Endothelial cell of umbilical vein (primary cell): ENCODE data around the gene GKN2.
A peak's percentile ranks its signal among the peaks of the same experiment; 100 is the strongest.

Source experiments
- EZH2 ChIP-seq: IDR thresholded peaks from 2 replicates; pipeline ENCODE4 v1.6.1; 2012; ENCODE audit warnings: borderline replicate concordance, low read depth, mild to moderate bottlenecking, moderate library complexity, low read length, inconsistent platforms; ENCODE audit not compliant: severe bottlenecking
- FOS ChIP-seq: IDR thresholded peaks from 2 replicates; pipeline ENCODE4 v1.6.1; 2011; ENCODE audit warnings: mild to moderate bottlenecking, low read length, moderate library complexity, borderline replicate concordance; ENCODE audit not compliant: insufficient read depth
- GATA2 ChIP-seq: IDR thresholded peaks from 2 replicates; pipeline ENCODE4 v1.7.0; 2011; ENCODE audit warnings: low read depth, mild to moderate bottlenecking, moderate library complexity, mixed read lengths, low read length; ENCODE audit not compliant: insufficient read length, insufficient read depth
- JUN ChIP-seq: IDR thresholded peaks from 2 replicates; pipeline ENCODE4 v1.6.1; 2011; ENCODE audit warnings: borderline replicate concordance, low read depth; ENCODE audit not compliant: insufficient read length, insufficient read depth
- MYC ChIP-seq: IDR thresholded peaks from one replicate; pipeline ENCODE4 v1.6.1; 2011; ENCODE audit warnings: mild to moderate bottlenecking, low read depth, low read length
- POLR2A ChIP-seq: IDR thresholded peaks from 2 replicates; pipeline ENCODE4 v1.6.1; 2012; ENCODE audit warnings: low read depth, mild to moderate bottlenecking, control low read depth, low read length
- POLR2AphosphoS5 ChIP-seq: IDR thresholded peaks from 2 replicates; pipeline ENCODE4 v1.6.1; 2012; ENCODE audit warnings: low read depth, mild to moderate bottlenecking, control low read depth, low read length, moderate library complexity; ENCODE audit not compliant: insufficient read depth
- TF ChIP-seq, protein P1 (sequence below): IDR thresholded peaks from 2 replicates; pipeline ENCODE4 v1.6.1; 2011; ENCODE audit not compliant: insufficient read depth, insufficient read length
- TF ChIP-seq, protein P2 (sequence below), 2 donors: IDR thresholded peaks; 1 replicate in 1 of 2; 2 replicates in 1 of 2; pipeline ENCODE4 v1.5.1; 2011; ENCODE audit warnings: low read length in 2 of 2, mild to moderate bottlenecking in 2 of 2, moderate library complexity in 2 of 2, control low read depth in 1 of 2, inconsistent platforms in 1 of 2, low read depth in 1 of 2; ENCODE audit not compliant: insufficient read depth in 1 of 2; ENCODE audit errors: extremely low read depth in 1 of 2

DNA sequence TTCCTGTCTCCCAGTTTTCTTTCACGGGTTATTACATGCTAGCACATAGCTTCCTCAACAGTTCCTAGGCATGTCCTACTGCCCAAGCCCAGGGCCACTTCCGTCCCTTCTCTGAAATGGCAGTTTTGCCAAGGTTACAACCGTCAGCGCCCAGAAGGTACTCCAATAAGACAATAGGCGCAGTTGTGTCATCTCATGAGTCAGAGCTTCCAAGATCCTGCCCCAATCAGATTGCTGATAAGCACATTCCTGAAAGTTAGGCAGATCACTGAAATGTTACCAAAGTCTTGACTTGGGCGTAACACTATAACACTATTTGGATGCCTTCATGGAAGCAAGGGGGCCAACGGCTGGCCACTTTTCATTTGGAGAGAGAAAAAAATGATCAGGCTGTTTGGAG, 34.2 kb downstream of the GKN2 start:
- no peak for TF ChIP-seq EZH2
- TF ChIP-seq, protein P1, sequence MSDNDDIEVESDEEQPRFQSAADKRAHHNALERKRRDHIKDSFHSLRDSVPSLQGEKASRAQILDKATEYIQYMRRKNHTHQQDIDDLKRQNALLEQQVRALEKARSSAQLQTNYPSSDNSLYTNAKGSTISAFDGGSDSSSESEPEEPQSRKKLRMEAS: no peak
- no peak for TF ChIP-seq POLR2AphosphoS5
- TF ChIP-seq, protein P2, sequence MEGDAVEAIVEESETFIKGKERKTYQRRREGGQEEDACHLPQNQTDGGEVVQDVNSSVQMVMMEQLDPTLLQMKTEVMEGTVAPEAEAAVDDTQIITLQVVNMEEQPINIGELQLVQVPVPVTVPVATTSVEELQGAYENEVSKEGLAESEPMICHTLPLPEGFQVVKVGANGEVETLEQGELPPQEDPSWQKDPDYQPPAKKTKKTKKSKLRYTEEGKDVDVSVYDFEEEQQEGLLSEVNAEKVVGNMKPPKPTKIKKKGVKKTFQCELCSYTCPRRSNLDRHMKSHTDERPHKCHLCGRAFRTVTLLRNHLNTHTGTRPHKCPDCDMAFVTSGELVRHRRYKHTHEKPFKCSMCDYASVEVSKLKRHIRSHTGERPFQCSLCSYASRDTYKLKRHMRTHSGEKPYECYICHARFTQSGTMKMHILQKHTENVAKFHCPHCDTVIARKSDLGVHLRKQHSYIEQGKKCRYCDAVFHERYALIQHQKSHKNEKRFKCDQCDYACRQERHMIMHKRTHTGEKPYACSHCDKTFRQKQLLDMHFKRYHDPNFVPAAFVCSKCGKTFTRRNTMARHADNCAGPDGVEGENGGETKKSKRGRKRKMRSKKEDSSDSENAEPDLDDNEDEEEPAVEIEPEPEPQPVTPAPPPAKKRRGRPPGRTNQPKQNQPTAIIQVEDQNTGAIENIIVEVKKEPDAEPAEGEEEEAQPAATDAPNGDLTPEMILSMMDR (IDR thresholded peaks at IDR 0.05; ENCODE audit: extremely low read depth in 1 of 2, insufficient read depth in 1 of 2, low read depth in 1 of 2, low read length in 2 of 2): no peak
- TF ChIP-seq POLR2A: no peak
- TF ChIP-seq JUN: peak; percentile 41
- TF ChIP-seq MYC: no peak
- TF ChIP-seq GATA2: no peak
- TF ChIP-seq FOS: no peak
